IPS-18a (cell line): Measurements from ENCODE around the gene ATMIN.

Experiments
- H3K27ac ChIP-seq: one replicate; pipeline ENCODE4 v1.5.1; 2013; ENCODE audit warnings: low read length
- H3K27me3 ChIP-seq: one replicate; pipeline ENCODE4 v1.6.1; 2013; ENCODE audit warnings: mild to moderate bottlenecking, low read length; ENCODE audit not compliant: control insufficient read depth, insufficient read depth
- H3K36me3 ChIP-seq: one replicate; pipeline ENCODE4 v1.6.1; 2013; ENCODE audit warnings: low read depth, low read length; ENCODE audit not compliant: control insufficient read depth
- H3K4me1 ChIP-seq: one replicate; pipeline ENCODE4 v1.6.1; 2013; ENCODE audit warnings: low read depth, low read length; ENCODE audit not compliant: control insufficient read depth
- H3K4me3 ChIP-seq: one replicate; pipeline ENCODE4 v1.5.1; 2013; ENCODE audit warnings: low read length
- H3K9ac ChIP-seq: one replicate; pipeline ENCODE4 v1.6.1; 2013; ENCODE audit warnings: mild to moderate bottlenecking, low read length, moderate library complexity
- H3K9me3 ChIP-seq: one replicate; pipeline ENCODE4 v1.6.1; 2013; ENCODE audit warnings: low read depth, low read length; ENCODE audit not compliant: control insufficient read depth

ATMIN gene

GRCh38 chr16:80997139-80997798, 38.4 kb upstream of the ATMIN start:
- Histone ChIP-seq H3K4me3 (no peak overlapping the region), H3K9ac (no peak overlapping the region), H3K9me3 (no peaks in the 10 kb centered on the region), H3K27me3 (no peaks in the 10 kb centered on the region), H3K36me3 (no peaks in the 10 kb centered on the region), H3K27ac (no peak overlapping the region), H3K4me1 (no peaks in the 10 kb centered on the region)

GRCh38 chr16:80997964-80998620, 37.5 kb upstream of the ATMIN start:
- H3K36me3 ChIP-seq: no peaks in the 10 kb centered on the region
- H3K4me1 ChIP-seq: no peaks in the 10 kb centered on the region
- H3K4me3 ChIP-seq: no peak overlapping the region
- H3K9me3 ChIP-seq: no peaks in the 10 kb centered on the region
- no peak overlapping the region for H3K27ac ChIP-seq
- no peak overlapping the region for H3K9ac ChIP-seq
- H3K27me3 ChIP-seq: no peaks in the 10 kb centered on the region

GRCh38 chr16:81000873-81001272, 34.8 kb upstream of the ATMIN start:
- no peak overlapping the region for H3K9ac ChIP-seq
- H3K27me3 ChIP-seq: no peaks in the 10 kb centered on the region
- H3K4me3 ChIP-seq: no peak overlapping the region
- H3K4me1 ChIP-seq: peaks cover 11% of the 10 kb centered on the region
- H3K9me3 ChIP-seq: no peaks in the 10 kb centered on the region
- H3K27ac ChIP-seq: no peak overlapping the region
- H3K36me3 ChIP-seq: no peaks in the 10 kb centered on the region

GRCh38 chr16:81001330-81001729, 34.3 kb upstream of the ATMIN start:
- Histone ChIP-seq H3K9me3 (no peaks in the 10 kb centered on the region), H3K27me3 (no peaks in the 10 kb centered on the region), H3K36me3 (no peaks in the 10 kb centered on the region), H3K4me3 (no peak overlapping the region), H3K4me1 (peaks cover 11% of the 10 kb centered on the region), H3K27ac (no peak overlapping the region), H3K9ac (no peak overlapping the region)

- H3K27ac ChIP-seq: no peak overlapping the region
- H3K4me1 ChIP-seq: peaks cover 11% of the 10 kb centered on the region
- H3K9ac ChIP-seq: no peak overlapping the region
Observed at GRCh38 chr16:81003064-81003463, 32.6 kb upstream of the ATMIN start.

GRCh38 chr16:81003610-81004460, 31.8 kb upstream of the ATMIN start:
- H3K4me1 ChIP-seq: peaks cover 11% of the 10 kb centered on the region
- H3K9ac ChIP-seq: no peak overlapping the region

More at GRCh38 chr16:81003064-81003463, 32.6 kb upstream of the ATMIN start:
- H3K4me3 ChIP-seq: no peak overlapping the region
- no peaks in the 10 kb centered on the region for H3K9me3 ChIP-seq
- H3K27me3 ChIP-seq: no peaks in the 10 kb centered on the region
- no peaks in the 10 kb centered on the region for H3K36me3 ChIP-seq

GRCh38 chr16:81004646-81005353, 30.8 kb upstream of the ATMIN start:
- Histone ChIP-seq H3K4me3 (peak overlapping the region; percentile 27), H3K9ac (peak overlapping the region; percentile 13), H3K36me3 (peaks cover 3% of the 10 kb centered on the region), H3K9me3 (no peaks in the 10 kb centered on the region), H3K27me3 (no peaks in the 10 kb centered on the region), H3K27ac (no peak overlapping the region), H3K4me1 (peaks cover 11% of the 10 kb centered on the region)

More at GRCh38 chr16:81003610-81004460, 31.8 kb upstream of the ATMIN start:
- no peak overlapping the region for H3K27ac ChIP-seq
- no peaks in the 10 kb centered on the region for H3K9me3 ChIP-seq
- H3K4me3 ChIP-seq: no peak overlapping the region
- no peaks in the 10 kb centered on the region for H3K27me3 ChIP-seq
- H3K36me3 ChIP-seq: no peaks in the 10 kb centered on the region

GRCh38 chr16:81005610-81006161, 30.0 kb upstream of the ATMIN start:
- peaks cover 11% of the 10 kb centered on the region for H3K4me1 ChIP-seq
- H3K9me3 ChIP-seq: no peaks in the 10 kb centered on the region
- H3K4me3 ChIP-seq: peak overlapping the region; percentile 96
- peak overlapping the region; percentile 97 for H3K9ac ChIP-seq
- H3K36me3 ChIP-seq: peaks cover 3% of the 10 kb centered on the region
- H3K27ac ChIP-seq: no peak overlapping the region
- H3K27me3 ChIP-seq: no peaks in the 10 kb centered on the region

- Histone ChIP-seq H3K4me1 (peaks cover 11% of the 10 kb centered on the region), H3K9me3 (no peaks in the 10 kb centered on the region), H3K27ac (peak overlapping the region; percentile 100), H3K27me3 (no peaks in the 10 kb centered on the region), H3K36me3 (peaks cover 3% of the 10 kb centered on the region), H3K4me3 (peak overlapping the region; percentile 96), H3K9ac (peak overlapping the region; percentile 97)
Observed at GRCh38 chr16:81006211-81006812, 29.3 kb upstream of the ATMIN start.

GRCh38 chr16:81006813-81007695, 28.6 kb upstream of the ATMIN start, which contains the start of the genes CENPN and CMC2:
CENPN (plus strand) TSS chr16:81007214; CDS start chr16:81011940, 4,726 bp downstream.
CMC2 (minus strand) TSS chr16:81006885; CDS start chr16:80997394, 9,491 bp downstream.
- no peaks in the 10 kb centered on the region for H3K27me3 ChIP-seq
- H3K36me3 ChIP-seq: peaks cover 9% of the 10 kb centered on the region
- H3K4me3 ChIP-seq: peak within 1 kb of the TSS; percentile 96
- H3K9ac ChIP-seq: peak within 1 kb of the TSS; percentile 97
- peak within 1 kb of the TSS; percentile 100 for H3K27ac ChIP-seq
- no peaks in the 10 kb centered on the region for H3K9me3 ChIP-seq
- H3K4me1 ChIP-seq: peaks cover 11% of the 10 kb centered on the region
